Measurements from ENCODE around the gene PTPN11. TPM values are rescaled to one million over a fixed set of nuclear protein-coding genes. Genes with fewer than 3 reads are reported as not detected.

PTPN11 gene
- total RNA-seq, 1 experiment from 2014 or later, result 181 TPM

DNA sequence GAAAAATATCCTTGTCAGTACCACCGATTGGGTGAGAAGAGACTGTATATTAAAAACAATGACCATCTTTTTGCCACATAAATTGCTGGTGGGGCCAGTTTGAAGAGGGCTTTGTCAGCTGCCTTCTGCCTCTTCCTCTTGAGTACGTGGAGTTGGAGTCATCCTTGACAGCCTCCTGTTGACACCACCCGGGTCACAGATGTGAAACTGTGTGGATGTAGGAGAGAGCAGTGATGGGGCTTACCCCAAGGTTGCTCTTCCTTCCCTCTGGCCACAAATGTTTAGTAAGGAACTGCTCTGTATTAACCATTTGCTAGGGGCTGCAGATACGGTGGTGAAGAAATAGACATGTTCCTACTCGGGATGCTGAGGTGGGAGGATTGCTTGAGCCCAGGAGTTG lies 12.2 kb downstream of the PTPN11 start:
- Histone ChIP-seq H3K79me2 (ENCODE audit: insufficient read depth, low read length) (peaks cover 92% of the 10 kb centered on the region), H3K4me1 (ENCODE audit: control insufficient read depth in 1 of 2, insufficient read depth in 2 of 2, low read length in 2 of 2) (no peaks in the 10 kb centered on the region), H3K4me3 (replicated peaks in 1 of 2; ENCODE audit: low read depth in 1 of 2, low read length in 2 of 2) (no peak overlapping the region), H3K27me3 (ENCODE audit: insufficient read depth, low read length) (no peaks in the 10 kb centered on the region), H3K36me3 (ENCODE audit: control insufficient read depth in 1 of 2, insufficient read depth in 2 of 2, low read length in 2 of 2) (peaks cover 0 to 6% of the 10 kb centered on the region in 2 experiments; a peak in 1 of 4 replicates), H3K9me2 (ENCODE audit: insufficient read depth) (no peaks in the 10 kb centered on the region), H3K4me2 (ENCODE audit: low read length) (no peak overlapping the region), H3K9me3 (ENCODE audit: control insufficient read depth in 1 of 2, insufficient read depth in 1 of 2, low read depth in 1 of 2, low read length in 2 of 2) (no peaks in the 10 kb centered on the region), H4K20me1 (ENCODE audit: insufficient read depth) (no peaks in the 10 kb centered on the region), H3K9ac (ENCODE audit: low read length) (no peak overlapping the region), H2AFZ (ENCODE audit: low read depth, low read length, poor library complexity, severe bottlenecking) (no peak overlapping the region), H3K27ac (ENCODE audit: low read depth, low read length) (no peak overlapping the region)
- ChIA-PET CTCF (no interaction called here), RAD21 (ENCODE audit: low non-redundant PET in 1 of 2, low total read pairs in 2 of 2, uncharacterized antibody in 2 of 2, unreplicated experiment in 2 of 2) (no interaction called here), POLR2A (no interaction called here)
- no TSS peak for BruUV-seq (replicated peaks)
- DNase-seq (ENCODE audit: low read depth, low spot score) (no peak), ATAC-seq (no peak)
- TF ChIP-seq RAD21 (IDR thresholded peaks at IDR 0.05; ENCODE audit: low read depth) (no peak), JUND (IDR thresholded peaks at IDR 0.05) (no peak), SRF (IDR thresholded peaks at IDR 0.05; ENCODE audit: low read depth) (no peak), EZH2phosphoT487 (IDR thresholded peaks at IDR 0.05; ENCODE audit: borderline replicate concordance) (no peak), POLR2A (IDR thresholded peaks at IDR 0.05; ENCODE audit: borderline replicate concordance, extremely low read depth, insufficient read depth, insufficient read length) (no peak), ZNF274 (IDR thresholded peaks at IDR 0.05; ENCODE audit: low read depth, low read length) (no peak), SP1 (IDR thresholded peaks at IDR 0.05; ENCODE audit: low read depth) (no peak), CEBPB (IDR thresholded peaks at IDR 0.05; ENCODE audit: low read depth) (no peak), SIN3A (IDR thresholded peaks at IDR 0.05; ENCODE audit: low read depth) (no peak), ZFX (IDR thresholded peaks at IDR 0.05) (no peak), CBX3 (IDR thresholded peaks at IDR 0.05; ENCODE audit: low read depth) (no peak)
- TF ChIP-seq, protein P1, sequence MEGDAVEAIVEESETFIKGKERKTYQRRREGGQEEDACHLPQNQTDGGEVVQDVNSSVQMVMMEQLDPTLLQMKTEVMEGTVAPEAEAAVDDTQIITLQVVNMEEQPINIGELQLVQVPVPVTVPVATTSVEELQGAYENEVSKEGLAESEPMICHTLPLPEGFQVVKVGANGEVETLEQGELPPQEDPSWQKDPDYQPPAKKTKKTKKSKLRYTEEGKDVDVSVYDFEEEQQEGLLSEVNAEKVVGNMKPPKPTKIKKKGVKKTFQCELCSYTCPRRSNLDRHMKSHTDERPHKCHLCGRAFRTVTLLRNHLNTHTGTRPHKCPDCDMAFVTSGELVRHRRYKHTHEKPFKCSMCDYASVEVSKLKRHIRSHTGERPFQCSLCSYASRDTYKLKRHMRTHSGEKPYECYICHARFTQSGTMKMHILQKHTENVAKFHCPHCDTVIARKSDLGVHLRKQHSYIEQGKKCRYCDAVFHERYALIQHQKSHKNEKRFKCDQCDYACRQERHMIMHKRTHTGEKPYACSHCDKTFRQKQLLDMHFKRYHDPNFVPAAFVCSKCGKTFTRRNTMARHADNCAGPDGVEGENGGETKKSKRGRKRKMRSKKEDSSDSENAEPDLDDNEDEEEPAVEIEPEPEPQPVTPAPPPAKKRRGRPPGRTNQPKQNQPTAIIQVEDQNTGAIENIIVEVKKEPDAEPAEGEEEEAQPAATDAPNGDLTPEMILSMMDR (IDR thresholded peaks at IDR 0.05 in 2 of 3, conservative IDR thresholded peaks at IDR 0.05 in 1 of 3; ENCODE audit: borderline replicate concordance in 1 of 3, insufficient read depth in 1 of 3, low read depth in 2 of 3, low read length in 2 of 3), result no peak
- TF ChIP-seq, protein P2, sequence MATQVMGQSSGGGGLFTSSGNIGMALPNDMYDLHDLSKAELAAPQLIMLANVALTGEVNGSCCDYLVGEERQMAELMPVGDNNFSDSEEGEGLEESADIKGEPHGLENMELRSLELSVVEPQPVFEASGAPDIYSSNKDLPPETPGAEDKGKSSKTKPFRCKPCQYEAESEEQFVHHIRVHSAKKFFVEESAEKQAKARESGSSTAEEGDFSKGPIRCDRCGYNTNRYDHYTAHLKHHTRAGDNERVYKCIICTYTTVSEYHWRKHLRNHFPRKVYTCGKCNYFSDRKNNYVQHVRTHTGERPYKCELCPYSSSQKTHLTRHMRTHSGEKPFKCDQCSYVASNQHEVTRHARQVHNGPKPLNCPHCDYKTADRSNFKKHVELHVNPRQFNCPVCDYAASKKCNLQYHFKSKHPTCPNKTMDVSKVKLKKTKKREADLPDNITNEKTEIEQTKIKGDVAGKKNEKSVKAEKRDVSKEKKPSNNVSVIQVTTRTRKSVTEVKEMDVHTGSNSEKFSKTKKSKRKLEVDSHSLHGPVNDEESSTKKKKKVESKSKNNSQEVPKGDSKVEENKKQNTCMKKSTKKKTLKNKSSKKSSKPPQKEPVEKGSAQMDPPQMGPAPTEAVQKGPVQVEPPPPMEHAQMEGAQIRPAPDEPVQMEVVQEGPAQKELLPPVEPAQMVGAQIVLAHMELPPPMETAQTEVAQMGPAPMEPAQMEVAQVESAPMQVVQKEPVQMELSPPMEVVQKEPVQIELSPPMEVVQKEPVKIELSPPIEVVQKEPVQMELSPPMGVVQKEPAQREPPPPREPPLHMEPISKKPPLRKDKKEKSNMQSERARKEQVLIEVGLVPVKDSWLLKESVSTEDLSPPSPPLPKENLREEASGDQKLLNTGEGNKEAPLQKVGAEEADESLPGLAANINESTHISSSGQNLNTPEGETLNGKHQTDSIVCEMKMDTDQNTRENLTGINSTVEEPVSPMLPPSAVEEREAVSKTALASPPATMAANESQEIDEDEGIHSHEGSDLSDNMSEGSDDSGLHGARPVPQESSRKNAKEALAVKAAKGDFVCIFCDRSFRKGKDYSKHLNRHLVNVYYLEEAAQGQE (IDR thresholded peaks at IDR 0.05; ENCODE audit: low read depth), result no peak
- TF ChIP-seq, protein P3, sequence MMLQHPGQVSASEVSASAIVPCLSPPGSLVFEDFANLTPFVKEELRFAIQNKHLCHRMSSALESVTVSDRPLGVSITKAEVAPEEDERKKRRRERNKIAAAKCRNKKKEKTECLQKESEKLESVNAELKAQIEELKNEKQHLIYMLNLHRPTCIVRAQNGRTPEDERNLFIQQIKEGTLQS (IDR thresholded peaks at IDR 0.05), result no peak
- intact Hi-C loops (cut with micrococcal nuclease), result no loop called here

Data from HCT116 (cell line).